Fibroblast of villous mesenchyme (primary cell): ENCODE data around the gene HGFAC. TPM values are rescaled to one million over a fixed set of nuclear protein-coding genes. Genes with fewer than 3 reads are reported as not detected.

Source experiments
- DNase-seq: peaks from one replicate; pipeline ENCODE4 v3.0.0-alpha.2; 2010; ENCODE audit warnings: low read depth
- H3K4me3 ChIP-seq: 2 replicates; pipeline ENCODE4 v1.5.1; 2011; ENCODE audit warnings: low read depth, mild to moderate bottlenecking, low read length
- CTCF ChIP-seq: IDR thresholded peaks from 2 replicates; pipeline ENCODE4 v1.5.1; 2012; ENCODE audit warnings: low read depth, mild to moderate bottlenecking, low read length; ENCODE audit not compliant: insufficient read depth
- total RNA-seq: library from RNA; depleted of rRNA; stranded (reverse); fragments of >200 nt; gene quantifications from 2 replicates; pipeline ENCODE4 v1.2.3, GENCODE V29; 2012

Gene HGFAC
- total RNA-seq: not detected in 2 replicates

- TF ChIP-seq CTCF: no peak
- no peak for DNase-seq
- no peak within 1 kb of the TSS for H3K4me3 ChIP-seq
Observed at GRCh38 chr4:3441501-3442459, at the start of gene HGFAC. TSS of gene HGFAC (plus strand) at chr4:3441968. CDS start at chr4:3442002, 34 bp downstream.

- no peak for TF ChIP-seq CTCF
- no peak overlapping the region for H3K4me3 ChIP-seq
- DNase-seq: no peak
Observed at GRCh38 chr4:3392321-3392720, 49.4 kb upstream of the HGFAC start.

- H3K4me3 ChIP-seq: no peak overlapping the region
- DNase-seq: no peak
- TF ChIP-seq CTCF: no peak
Observed at GRCh38 chr4:3393171-3393570, 48.6 kb upstream of the HGFAC start.

GRCh38 chr4:3396600-3396999 is 45.2 kb upstream of the HGFAC start:
- no peak for TF ChIP-seq CTCF
- H3K4me3 ChIP-seq: no peak overlapping the region
- DNase-seq: no peak

GRCh38 chr4:3397128-3397527 is 44.6 kb upstream of the HGFAC start:
- no peak overlapping the region for H3K4me3 ChIP-seq
- no peak for TF ChIP-seq CTCF
- no peak for DNase-seq

- DNase-seq: no peak
- TF ChIP-seq CTCF: no peak
- H3K4me3 ChIP-seq: no peak overlapping the region
Observed at GRCh38 chr4:3399277-3400194, 42.2 kb upstream of the HGFAC start.
